ENCODE measurements around the gene DCAF11.

DNA sequence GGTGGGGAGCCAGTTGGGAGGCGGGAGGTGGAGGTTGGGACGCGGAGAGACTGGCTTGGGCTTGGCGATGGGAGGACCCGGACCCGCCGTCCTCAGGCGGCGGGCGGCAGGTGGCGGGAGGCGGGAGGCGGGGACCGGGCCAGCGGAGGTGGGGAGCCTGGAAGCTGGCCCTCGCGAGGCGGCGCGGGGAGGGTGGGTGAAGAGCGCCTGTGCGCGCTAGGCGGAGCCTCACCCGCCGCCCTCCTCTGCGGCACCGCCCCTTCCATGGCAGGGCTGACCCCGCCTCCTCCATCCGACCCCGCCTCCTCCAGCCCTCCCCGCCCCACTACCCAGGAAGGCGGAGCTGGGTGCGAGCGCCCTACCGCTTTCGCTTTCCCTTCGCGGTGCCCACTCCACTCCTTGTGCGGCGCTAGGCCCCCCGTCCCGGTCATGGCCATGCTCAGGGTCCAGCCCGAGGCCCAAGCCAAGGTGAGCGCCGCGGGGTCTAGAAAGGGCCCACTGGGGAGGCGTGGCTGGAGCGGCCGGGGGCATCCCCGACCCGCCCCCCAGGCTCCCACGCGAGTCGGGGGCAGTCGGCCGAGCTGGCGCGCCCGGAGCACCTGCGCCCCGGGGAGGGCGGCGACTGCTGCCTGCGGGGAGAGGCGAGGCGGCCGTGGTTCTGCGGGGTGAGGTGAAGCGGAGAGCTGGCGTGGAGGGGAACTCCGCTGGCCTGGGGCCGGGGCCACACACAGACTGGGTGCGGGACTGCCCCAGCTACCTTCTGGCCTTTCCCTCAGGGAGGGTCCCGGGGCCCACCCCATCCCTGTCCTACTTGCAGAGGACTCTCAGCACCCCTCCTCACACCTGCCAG, 21.5 kb downstream of the DCAF11 start, which contains the start of gene PSME1:
- TF ChIP-seq, protein P1, sequence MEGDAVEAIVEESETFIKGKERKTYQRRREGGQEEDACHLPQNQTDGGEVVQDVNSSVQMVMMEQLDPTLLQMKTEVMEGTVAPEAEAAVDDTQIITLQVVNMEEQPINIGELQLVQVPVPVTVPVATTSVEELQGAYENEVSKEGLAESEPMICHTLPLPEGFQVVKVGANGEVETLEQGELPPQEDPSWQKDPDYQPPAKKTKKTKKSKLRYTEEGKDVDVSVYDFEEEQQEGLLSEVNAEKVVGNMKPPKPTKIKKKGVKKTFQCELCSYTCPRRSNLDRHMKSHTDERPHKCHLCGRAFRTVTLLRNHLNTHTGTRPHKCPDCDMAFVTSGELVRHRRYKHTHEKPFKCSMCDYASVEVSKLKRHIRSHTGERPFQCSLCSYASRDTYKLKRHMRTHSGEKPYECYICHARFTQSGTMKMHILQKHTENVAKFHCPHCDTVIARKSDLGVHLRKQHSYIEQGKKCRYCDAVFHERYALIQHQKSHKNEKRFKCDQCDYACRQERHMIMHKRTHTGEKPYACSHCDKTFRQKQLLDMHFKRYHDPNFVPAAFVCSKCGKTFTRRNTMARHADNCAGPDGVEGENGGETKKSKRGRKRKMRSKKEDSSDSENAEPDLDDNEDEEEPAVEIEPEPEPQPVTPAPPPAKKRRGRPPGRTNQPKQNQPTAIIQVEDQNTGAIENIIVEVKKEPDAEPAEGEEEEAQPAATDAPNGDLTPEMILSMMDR (IDR thresholded peaks at IDR 0.05; ENCODE audit: low read length): no peak
- no peak for TF ChIP-seq EZH2 (IDR thresholded peaks at IDR 0.05; ENCODE audit: borderline replicate concordance, low read length)

All from OCI-LY1 (cell line).